Inferior parietal cortex (tissue), 1 donor: Measurements from ENCODE around the gene SBF1.

Experiments used
- DNase-seq: peaks from one replicate; pipeline ENCODE4 v3.0.0-alpha.2; 2016; ENCODE audit errors: extremely low spot score

The SBF1 gene

GRCh38 chr22:50507421-50507990 lies 32.7 kb upstream of the SBF1 start, which contains the start of gene LMF2:
Gene LMF2 (minus strand): TSS chr22:50507702. CDS start chr22:50507675, 27 bp downstream.
- DNase-seq = peak; percentile 68

GRCh38 chr22:50506611-50507420 lies 32.0 kb upstream of the SBF1 start:
- DNase-seq = no peak

GRCh38 chr22:50505776-50506610 lies 31.2 kb upstream of the SBF1 start:
- DNase-seq = no peak

- DNase-seq = no peak
These were observed 30.5 kb upstream of the SBF1 start for GRCh38 chr22:50505276-50505775.

GRCh38 chr22:50504369-50505211 lies 29.8 kb upstream of the SBF1 start:
- no peak for DNase-seq

- no peak for DNase-seq
These were observed 28.8 kb upstream of the SBF1 start for GRCh38 chr22:50503475-50504145.

GRCh38 chr22:50502628-50503474 lies 28.0 kb upstream of the SBF1 start:
- DNase-seq = no peak

GRCh38 chr22:50502096-50502495 lies 27.3 kb upstream of the SBF1 start:
- no peak for DNase-seq

GRCh38 chr22:50500452-50500851 lies 25.6 kb upstream of the SBF1 start:
- no peak for DNase-seq

- DNase-seq = peak; percentile 76
These were observed 23.6 kb upstream of the SBF1 start for GRCh38 chr22:50498322-50498890.

- DNase-seq = no peak
These were observed 22.3 kb upstream of the SBF1 start for GRCh38 chr22:50497093-50497492.

- no peak for DNase-seq
These were observed 15.9 kb upstream of the SBF1 start for GRCh38 chr22:50490531-50491308.

GRCh38 chr22:50489363-50490243 lies 14.8 kb upstream of the SBF1 start:
- DNase-seq = no peak

- DNase-seq = no peak
These were observed 14.1 kb upstream of the SBF1 start for GRCh38 chr22:50488886-50489285.

- no peak for DNase-seq
These were observed 13.3 kb upstream of the SBF1 start for GRCh38 chr22:50488006-50488677.

- DNase-seq = no peak
These were observed 12.6 kb upstream of the SBF1 start for GRCh38 chr22:50487290-50488005.
